Measurements from ENCODE around the gene PGAP6.

DNA sequence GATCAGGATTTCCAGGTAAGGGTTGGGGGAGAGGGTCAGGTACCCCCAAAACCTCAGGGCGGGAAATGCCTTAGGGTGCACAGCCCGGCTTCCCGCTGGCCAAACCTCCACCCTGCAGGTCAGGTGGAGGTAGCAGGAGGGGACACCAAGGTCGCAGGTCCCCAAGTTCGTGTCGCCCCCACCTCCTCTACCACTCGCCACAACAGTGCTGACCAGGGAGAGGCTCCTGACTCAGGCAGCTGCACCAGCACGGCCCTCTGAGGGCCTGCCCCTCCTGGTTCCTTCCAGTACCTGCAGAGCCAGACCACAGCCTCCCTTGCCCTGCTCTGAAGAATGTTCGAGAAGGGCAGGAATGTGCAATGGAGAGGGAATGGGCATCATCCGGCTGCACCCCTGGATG, 15.3 kb downstream of the PGAP6 start:
- no peak for TF ChIP-seq POLR2A (IDR thresholded peaks at IDR 0.05; ENCODE audit: low read length)
- TF ChIP-seq GATA1 (IDR thresholded peaks at IDR 0.05; ENCODE audit: low read depth, low read length), result no peak

Measured in erythroblast (primary cell).